Cardiac muscle cell (in vitro differentiated cells and primary cell): ENCODE data around the gene FAM219A. TPM values are rescaled to one million over a fixed set of nuclear protein-coding genes. Genes with fewer than 3 reads are reported as not detected.

ENCODE experiments used
- DNase-seq, 2 donors: peaks; one replicate each; pipeline versions ENCODE4 v3.0.0 to v3.0.0-alpha.2; 2010 to 2017; ENCODE audit warnings: low read depth in 1 of 2, low spot score in 1 of 2
- H3K27ac ChIP-seq: fragments of 200-600 bp; sonication (generic); 2 replicates; pipeline ENCODE4 v1.5.1; 2016
- H3K27me3 ChIP-seq: fragments of 200-600 bp; sonication (generic); 2 replicates; pipeline ENCODE4 v1.6.0; 2016; ENCODE audit warnings: control low read depth
- H3K36me3 ChIP-seq: fragments of 200-600 bp; sonication (generic); 2 replicates; pipeline ENCODE4 v1.5.1; 2016; ENCODE audit warnings: control low read depth
- H3K4me1 ChIP-seq: fragments of 200-600 bp; sonication (generic); 2 replicates; pipeline ENCODE4 v1.8.1; 2017; ENCODE audit warnings: low read depth, mild to moderate bottlenecking, mixed run types
- H3K4me3 ChIP-seq: fragments of 200-600 bp; sonication (generic); 2 replicates; pipeline ENCODE4 v1.5.1; 2016; ENCODE audit warnings: mild to moderate bottlenecking
- H3K9me3 ChIP-seq: fragments of 200-600 bp; sonication (generic); 2 replicates; pipeline ENCODE4 v1.5.1; 2017; ENCODE audit warnings: low read depth, mild to moderate bottlenecking, control low read depth
- CTCF ChIP-seq: IDR thresholded peaks from 2 replicates; pipeline ENCODE4 v1.5.1; 2012; ENCODE audit warnings: low read depth, mild to moderate bottlenecking, low read length
- polyA plus RNA-seq: library from polyadenylated mRNA; unstranded; fragments of >200 nt; fragmentation: Nextera tagmentation; extraction: Ambion mirVana; gene quantifications from 2 replicates; pipeline ENCODE4 v1.2.1, GENCODE V29; 2016
- total RNA-seq: library from RNA; depleted of rRNA; stranded (reverse); fragments of >200 nt; gene quantifications from 2 replicates; pipeline ENCODE4 v1.2.3, GENCODE V29; 2016

Gene FAM219A
- total and polyA plus RNA-seq, 2 experiments from 2014 or later = 15.0 to 16.0 TPM

- no peak overlapping the region for H3K4me3 ChIP-seq
- H3K27ac ChIP-seq = no peak overlapping the region
- no peak for DNase-seq
- peaks cover 6% of the 10 kb centered on the region for H3K27me3 ChIP-seq
- H3K4me1 ChIP-seq = no peaks in the 10 kb centered on the region
- no peaks in the 10 kb centered on the region for H3K9me3 ChIP-seq
- no peaks in the 10 kb centered on the region for H3K36me3 ChIP-seq
- no peak for TF ChIP-seq CTCF
Observed at GRCh38 chr9:34374339-34374738, 84.0 kb downstream of the FAM219A start.

- TF ChIP-seq CTCF = no peak
- no peak overlapping the region for H3K4me3 ChIP-seq
- H3K36me3 ChIP-seq = no peaks in the 10 kb centered on the region
- no peak overlapping the region for H3K27ac ChIP-seq
- no peaks in the 10 kb centered on the region for H3K4me1 ChIP-seq
- no peak for DNase-seq
- H3K9me3 ChIP-seq = no peaks in the 10 kb centered on the region
- H3K27me3 ChIP-seq = peaks cover 6% of the 10 kb centered on the region
Observed at GRCh38 chr9:34373749-34374148, 84.6 kb downstream of the FAM219A start.

GRCh38 chr9:34372467-34373011 is 85.8 kb downstream of the FAM219A start:
- H3K36me3 ChIP-seq = no peaks in the 10 kb centered on the region
- no peaks in the 10 kb centered on the region for H3K4me1 ChIP-seq
- peaks cover 6% of the 10 kb centered on the region for H3K27me3 ChIP-seq
- no peak for TF ChIP-seq CTCF
- DNase-seq = no peak
- H3K27ac ChIP-seq = no peak overlapping the region
- no peak overlapping the region for H3K4me3 ChIP-seq
- H3K9me3 ChIP-seq = no peaks in the 10 kb centered on the region

- Histone ChIP-seq H3K9me3 (no peaks in the 10 kb centered on the region), H3K36me3 (no peaks in the 10 kb centered on the region), H3K27ac (no peak overlapping the region), H3K4me3 (no peak overlapping the region), H3K27me3 (peaks cover 6% of the 10 kb centered on the region), H3K4me1 (no peaks in the 10 kb centered on the region)
- no peak for TF ChIP-seq CTCF
- DNase-seq = no peak
Observed at GRCh38 chr9:34371886-34372466, 86.4 kb downstream of the FAM219A start.

GRCh38 chr9:34370970-34371880 is 87.1 kb downstream of the FAM219A start:
- Histone ChIP-seq H3K4me1 (no peaks in the 10 kb centered on the region), H3K9me3 (no peaks in the 10 kb centered on the region), H3K36me3 (no peaks in the 10 kb centered on the region), H3K27ac (no peak overlapping the region), H3K4me3 (no peak overlapping the region), H3K27me3 (peaks cover 6% of the 10 kb centered on the region)
- TF ChIP-seq CTCF = no peak
- no peak for DNase-seq
